GM21390 (cell line): ENCODE results near the gene PATZ1.
"Not testable (repeated sequence)": the region's sequence is repeated elsewhere in the genome, so short reads cannot be mapped to it uniquely, and the experiment has no call there.

Source experiments
- ATAC-seq: cut with Tn5 transposase; IDR thresholded peaks from one replicate; pipeline ENCODE4 v1.9.1; 2021; ENCODE audit not compliant: unreplicated experiment

PATZ1 gene, protein sequence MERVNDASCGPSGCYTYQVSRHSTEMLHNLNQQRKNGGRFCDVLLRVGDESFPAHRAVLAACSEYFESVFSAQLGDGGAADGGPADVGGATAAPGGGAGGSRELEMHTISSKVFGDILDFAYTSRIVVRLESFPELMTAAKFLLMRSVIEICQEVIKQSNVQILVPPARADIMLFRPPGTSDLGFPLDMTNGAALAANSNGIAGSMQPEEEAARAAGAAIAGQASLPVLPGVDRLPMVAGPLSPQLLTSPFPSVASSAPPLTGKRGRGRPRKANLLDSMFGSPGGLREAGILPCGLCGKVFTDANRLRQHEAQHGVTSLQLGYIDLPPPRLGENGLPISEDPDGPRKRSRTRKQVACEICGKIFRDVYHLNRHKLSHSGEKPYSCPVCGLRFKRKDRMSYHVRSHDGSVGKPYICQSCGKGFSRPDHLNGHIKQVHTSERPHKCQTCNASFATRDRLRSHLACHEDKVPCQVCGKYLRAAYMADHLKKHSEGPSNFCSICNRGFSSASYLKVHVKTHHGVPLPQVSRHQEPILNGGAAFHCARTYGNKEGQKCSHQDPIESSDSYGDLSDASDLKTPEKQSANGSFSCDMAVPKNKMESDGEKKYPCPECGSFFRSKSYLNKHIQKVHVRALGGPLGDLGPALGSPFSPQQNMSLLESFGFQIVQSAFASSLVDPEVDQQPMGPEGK

DNA sequence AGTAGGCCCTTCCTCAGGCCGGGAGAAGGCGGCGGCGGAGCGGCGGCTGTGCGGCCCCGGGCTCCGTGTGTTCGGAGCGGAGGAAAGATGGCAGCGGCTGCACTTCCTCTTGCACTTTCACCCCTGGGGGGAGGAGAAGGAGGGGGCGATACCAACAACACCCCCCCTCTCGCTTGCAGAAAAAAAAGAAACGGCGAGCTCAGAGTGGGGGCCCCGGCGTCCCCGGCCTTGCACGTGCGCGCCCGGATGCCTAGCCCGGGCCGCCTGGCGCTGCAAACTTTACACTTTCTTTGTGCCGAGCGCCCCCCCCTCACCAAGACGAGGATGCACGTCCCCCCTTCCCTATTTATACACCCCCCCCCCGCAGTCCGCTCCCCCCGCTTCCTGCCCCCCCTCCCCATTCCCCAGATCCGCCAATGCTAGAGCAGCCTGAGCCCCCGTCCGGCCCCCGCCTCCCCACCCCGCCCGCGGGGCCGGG is at the start of gene PATZ1:
Gene PATZ1 (minus strand): TSS at position 92 of the 478 bp plus-strand sequence. CDS start 744 bp downstream, outside the sequence.
- ATAC-seq: peak; percentile 27

DNA sequence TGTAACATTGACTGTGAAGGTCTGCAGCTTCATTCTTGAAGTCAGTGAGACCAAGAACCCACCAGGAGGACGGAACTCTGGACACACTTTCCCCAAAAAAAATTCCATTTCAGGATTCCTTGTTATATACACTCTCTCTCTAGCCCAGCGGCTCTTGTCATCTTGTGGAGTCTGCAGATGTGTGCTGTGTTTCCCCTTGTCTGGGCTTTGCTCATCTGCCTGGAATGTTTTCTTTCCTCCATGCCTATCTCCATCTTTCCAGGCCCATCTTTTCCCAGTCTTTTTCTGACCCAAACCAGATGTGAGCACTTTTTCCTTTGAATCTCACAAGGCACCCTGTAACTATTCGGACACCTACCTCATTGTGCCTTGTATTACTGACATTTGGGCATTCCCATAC is 48.2 kb upstream of the PATZ1 start:
- no peak for ATAC-seq

DNA sequence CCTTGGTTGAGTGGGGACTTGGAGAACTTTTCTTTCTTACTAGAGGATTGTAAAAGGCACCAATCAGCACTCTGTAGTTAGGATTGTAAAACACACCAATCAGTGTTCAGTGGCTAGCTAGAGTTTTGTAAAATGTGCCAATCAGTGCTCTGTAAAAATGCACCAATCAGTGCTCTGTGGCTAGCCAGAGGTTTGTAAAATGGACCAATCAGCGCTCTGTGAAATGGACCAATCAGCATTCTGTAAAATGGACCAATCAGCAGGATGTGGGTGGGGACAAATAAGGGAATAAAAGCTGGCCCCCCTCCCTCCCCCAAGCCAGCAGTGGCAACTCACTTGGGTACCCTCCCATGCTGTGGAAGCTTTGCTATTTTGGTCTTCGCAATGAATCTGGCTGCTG is 47.7 kb upstream of the PATZ1 start:
- ATAC-seq: no peak

DNA sequence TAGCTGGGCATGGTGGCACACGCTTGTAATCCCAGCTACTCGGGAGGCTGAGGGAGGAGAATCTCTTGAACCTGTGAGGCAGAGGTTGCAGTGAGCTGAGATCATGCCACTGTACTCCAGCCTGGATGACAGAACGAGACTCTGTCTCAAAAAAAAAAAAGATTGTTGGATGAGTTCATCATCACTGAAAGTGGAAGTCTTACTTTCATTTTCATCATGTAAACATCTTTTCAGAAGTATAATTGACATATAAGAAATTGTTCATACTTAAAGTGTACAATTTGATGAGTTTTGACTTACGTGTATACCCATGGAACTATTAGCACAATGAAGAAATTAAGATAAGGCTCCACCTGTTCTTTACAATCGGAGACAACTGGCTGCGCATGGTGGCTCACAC is 32.5 kb upstream of the PATZ1 start:
- not testable (repeated sequence) for ATAC-seq

DNA sequence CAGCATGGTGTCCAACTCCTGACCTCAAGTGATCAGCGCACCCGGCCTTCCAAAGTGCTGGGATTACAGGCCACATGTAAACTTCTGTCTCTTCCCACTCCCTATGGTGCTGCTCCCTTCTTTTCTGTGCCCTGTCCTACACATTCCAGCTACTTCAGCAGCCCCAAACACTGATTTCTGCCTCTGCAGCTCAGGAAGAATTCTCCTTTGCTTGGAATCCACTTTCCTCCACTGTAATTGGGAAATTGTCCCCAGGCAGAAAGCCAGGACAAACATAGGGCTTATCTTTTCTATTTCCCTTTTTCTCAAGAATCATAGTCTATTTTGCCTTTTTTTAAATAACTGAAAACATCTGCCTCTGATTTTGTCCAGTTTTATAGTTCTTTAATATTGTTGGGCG is 32.0 kb upstream of the PATZ1 start:
- no peak for ATAC-seq

DNA sequence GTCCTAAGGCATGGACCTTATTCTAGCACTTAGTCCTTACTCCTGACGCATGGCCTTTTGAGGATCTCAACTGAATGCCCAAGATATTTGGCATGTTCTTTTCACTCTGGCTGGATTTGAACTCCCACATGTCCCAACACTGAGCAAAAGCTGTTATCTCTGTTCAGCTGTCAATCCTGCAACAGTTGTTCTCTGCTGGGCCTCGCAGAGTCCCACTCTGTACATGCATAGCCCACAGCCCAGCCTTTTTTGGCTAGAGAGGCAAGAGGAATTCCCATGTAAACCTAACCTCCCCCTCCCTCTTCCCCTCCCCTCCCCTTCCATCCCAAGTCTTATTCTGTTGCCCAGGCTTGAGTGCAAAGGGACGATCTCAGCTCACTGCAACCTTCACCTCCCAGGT is 31.5 kb upstream of the PATZ1 start:
- ATAC-seq: no peak

DNA sequence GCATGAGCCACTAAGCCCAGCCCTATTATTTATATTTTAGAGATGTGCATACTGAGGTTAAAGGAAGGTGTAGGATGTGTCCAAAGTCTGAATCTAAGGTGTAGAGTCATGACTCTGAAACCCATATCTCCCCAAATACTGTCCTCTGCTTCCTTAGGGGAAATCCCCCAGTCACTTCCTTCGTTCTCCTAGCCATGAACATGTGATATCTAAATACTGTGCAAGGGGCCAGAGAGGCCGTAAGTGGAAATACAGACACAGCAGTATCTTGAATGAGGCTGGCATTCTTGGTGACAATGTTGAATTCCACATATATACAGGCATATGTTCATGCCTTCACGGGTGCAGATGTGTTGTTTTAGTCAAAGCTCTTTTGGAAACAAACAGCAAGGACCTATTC is 21.3 kb upstream of the PATZ1 start:
- ATAC-seq: no peak

DNA sequence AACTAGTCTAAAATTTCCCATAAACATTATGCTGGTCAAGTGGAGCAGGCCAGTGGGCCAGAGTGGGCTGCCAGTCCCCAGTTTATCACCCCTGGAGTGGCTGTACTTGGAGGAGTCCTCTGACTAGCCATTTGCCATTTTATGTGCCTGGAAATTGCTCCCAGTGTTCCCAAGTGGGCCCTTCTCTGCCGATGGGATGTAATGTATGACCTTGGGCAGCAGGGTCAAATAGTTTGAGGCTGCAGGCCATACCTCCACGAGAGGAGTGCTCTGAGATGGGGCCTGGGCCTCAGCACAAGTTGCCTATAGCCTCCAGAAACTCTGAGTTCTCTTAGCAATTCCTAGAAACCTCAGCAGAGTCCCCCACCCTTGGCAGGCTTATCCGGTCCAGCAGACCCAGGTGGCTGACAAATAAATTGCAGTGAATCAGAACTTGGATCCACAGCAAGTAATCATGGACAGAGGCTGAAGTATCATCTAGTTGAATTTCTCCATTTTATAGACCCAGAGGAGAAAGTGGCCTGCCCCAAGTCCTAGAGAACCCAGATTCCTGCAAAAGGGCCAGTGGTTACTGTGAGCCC is 17.8 kb upstream of the PATZ1 start:
- no peak for ATAC-seq

DNA sequence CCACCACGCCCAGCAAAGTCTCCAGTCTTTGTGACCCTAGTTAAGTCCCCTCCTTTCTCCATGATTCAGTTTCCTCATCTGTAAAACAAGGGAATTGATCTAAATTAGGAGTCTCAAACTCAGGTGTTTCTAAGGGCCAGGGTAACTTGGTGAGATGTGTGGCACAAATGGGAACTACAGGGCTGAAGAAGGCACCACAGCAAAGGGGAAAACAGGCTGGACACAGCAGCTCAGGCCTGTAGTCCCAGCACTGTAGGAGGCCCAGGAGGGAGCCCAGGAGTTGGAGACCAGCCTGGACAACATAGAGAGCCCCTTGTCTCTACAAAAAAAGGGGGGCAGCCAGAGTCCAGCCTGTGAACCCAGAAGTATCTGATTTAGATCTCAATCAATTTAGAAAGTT is 15.6 kb upstream of the PATZ1 start:
- ATAC-seq: no peak

DNA sequence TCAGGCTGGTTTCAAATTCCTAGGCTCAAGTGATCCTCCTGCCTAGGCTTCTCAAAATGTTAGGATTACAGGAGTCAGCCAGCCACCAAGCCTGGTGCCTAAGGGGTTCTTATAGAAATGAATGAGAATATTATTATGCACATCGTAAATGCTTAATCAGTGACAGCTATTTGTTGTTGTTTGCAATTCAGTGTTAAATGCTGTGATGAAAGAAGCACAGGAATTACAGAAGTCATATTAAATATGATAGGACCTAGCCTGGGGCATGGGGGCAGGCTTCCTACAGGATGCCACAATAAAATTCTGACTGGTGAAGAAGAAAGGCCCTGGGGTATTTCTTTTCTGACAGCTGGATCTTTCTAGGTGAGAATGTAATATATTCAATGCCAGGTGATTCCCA is 13.9 kb upstream of the PATZ1 start:
- ATAC-seq: no peak

DNA sequence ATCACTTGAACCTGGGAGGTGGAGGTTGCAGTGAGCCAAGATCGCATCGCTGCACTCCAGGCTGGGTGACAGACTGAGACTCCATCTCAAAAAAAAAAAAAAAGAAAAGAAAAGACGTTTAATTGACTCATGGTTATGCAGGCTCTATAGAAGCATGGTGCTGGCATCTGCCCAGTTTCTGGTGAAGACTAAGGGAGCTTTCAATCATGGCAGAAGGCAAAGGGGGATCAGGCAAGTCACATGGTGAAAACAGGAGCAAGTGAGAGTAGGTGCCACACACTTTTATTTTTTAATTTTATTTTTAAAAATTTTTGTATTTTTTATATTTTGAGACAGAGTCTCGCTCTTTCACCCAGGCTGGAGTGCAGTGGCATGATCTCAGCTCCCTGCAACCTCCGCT is 8.4 kb upstream of the PATZ1 start:
- ATAC-seq: no peak

DNA sequence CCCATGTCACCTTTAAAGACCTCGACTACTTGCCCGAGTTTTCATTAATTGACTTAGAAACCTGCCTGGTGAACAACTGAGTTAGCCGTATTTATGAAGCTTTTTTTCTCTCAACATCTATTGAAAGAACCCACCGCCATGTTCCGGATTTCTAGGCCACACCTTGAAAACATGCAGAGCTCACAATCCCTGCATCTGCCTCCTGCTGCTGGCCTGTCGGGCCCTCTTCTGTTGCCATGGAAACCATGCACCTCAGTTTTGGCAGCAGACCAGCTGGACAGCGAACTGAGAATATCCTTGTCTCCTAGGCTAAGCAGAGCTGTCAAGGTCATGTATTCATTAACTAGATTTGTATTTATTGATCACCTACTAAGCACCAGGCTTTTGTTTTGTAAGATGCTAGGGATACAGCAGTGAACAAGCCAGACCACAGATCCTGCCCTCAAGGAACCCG is 4.3 kb upstream of the PATZ1 start:
- ATAC-seq: no peak

DNA sequence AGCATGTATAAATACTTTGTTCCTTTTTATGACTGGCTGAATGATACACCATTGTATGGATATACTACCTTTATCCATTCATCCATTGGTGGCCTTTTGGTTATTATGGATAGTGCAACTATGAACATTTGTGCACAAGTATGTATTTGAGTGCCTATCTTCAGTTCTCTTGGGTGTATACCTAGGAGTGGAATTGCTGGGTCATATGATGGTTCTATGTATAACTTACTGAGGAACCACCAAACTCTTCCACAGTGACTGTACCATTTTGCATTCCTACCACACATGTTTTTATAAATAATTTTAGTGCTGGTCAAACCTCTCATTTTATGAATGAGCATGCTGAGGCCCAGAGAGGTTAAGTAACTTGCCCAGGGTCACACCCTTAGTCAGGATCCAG is 3.8 kb upstream of the PATZ1 start:
- no peak for ATAC-seq

DNA sequence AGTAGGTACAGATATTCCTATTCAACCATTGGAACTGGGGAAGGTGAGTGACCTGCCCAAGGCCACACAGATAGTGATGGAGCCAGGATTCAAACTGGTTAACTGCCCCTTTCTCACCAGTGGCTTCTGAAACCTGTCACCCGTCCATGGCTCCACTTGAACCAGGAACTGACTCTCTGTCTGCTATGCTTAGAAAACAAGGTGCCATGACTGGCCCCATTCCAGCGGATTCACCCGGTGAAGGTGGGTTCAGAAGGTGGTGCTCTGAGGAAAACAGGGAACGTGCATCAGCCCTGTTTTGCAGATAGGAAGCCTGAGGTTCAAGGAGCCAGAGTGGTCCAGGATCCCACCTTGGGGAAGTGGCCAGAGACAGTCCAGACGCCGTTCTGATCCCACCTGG is 2.6 kb upstream of the PATZ1 start:
- ATAC-seq: no peak

DNA sequence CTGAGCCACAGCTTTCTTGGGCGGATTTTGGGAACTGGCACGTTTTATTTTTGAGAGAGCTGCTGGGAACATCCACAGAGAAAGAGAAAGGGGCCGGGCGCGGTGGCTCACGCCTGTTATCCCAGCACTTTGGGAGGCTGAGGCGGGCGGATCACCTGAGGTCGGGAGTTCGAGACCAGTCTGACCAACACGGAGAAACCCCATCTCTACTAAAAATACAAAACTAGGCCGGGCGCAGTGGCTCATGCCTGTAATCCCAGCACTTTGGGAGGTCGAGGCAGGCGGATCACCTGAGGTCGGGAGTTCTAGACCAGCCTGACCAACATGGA is 1.8 kb upstream of the PATZ1 start:
- not testable (repeated sequence) for ATAC-seq

DNA sequence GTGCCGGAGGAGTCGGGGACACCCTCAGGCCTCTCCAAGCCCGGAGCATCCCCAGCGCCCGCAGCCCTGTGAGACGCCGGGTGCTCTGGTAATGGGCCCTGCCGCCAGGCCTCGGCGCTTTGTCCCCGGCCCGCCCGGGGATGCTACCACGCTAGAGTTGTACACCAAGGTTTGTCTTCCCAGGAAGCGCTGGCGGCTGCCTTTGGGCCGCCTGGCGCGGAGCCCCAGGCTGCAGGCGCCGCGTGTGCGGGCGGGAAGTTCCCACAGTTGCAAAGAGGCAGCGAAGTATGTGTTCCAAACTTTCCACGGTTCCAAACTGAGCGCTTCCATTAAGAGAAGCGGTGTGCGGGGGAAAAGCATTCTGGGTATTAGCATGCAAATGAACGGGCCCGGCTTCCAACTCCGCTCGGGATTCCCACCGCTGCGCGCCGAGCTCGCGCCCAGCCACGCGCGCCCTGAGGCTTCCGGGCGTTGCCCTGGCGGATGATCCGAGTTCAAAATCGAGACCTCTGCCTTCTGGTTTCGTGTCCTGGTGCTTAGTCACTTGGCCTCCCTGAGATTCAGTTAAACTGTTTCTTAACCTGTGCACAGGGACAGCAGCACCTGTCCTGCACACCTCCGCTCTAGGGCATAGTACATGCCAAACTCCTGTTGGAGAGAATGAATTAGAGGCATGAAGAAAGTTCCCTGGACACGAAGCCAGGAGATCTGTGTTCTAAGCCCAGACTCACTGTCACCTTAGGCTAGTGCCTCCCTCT is 1.3 kb upstream of the PATZ1 start:
- ATAC-seq: no peak

DNA sequence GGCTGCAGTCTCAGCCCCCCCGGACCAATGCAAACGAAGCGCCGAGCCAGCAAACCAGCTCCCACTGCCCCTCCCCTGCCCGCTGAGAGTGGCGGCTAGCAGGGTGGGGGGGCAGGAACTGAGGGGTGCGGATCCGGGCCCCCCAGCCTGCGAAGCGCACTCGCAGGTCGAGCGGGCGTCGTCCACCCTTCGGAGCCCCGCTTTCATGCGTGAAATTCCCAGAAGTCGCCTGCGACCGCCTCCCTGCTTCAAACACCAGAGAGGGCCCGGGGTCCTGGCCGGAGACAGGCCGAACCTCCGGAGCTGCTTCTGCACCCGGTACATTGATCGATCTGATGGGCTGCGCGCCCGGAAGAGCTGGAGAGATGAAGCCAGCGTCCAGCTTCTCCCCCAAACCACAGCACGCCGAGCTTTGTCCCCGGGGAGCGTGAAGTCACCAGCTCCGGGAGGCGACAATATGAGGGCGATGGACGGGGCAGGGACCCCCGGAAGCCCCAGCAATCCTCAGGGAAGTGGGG is 646 bp upstream of the PATZ1 start:
- ATAC-seq: no peak

DNA sequence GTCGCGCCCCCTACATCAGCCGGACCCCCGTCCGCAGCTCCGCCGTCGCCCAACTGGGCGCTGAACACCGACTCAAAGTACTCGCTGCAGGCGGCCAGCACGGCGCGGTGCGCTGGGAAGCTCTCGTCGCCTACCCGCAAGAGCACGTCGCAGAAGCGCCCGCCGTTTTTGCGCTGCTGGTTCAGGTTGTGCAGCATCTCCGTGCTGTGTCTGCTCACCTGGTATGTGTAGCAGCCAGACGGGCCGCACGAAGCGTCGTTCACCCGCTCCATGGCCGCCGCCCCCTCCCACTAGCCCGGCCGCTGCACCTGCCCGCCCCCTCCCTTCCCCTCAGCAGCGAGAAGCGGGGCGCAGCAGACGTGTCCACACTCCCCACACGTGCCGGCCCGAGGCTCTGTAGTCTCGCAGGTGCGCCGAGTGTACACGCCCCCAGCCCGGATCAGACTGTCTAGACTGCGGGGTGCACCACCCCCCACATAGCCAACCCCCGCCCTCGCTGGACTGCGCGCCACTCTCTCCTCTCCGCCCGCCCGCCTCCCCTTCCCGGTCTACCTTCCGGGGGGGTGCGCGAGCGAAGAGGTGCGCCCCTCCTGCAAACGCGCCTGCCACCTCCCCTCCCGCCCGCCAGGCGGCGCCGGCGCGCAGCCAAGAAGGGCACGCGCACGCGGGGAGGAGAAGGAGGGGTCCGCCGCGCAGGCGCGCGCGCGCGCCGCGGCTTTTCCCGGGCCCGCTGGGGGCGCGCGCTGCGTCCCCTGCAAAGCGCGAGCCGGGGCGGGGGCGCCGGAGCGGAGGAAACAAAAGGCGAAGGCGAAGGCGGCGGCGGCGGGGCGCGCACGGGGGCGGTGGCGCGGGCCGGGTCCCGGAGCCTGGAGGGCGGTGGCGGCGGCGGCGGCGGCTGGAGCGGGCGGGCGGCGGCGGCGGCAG is 553 bp downstream of the PATZ1 start:
- ATAC-seq: peak; percentile 35

DNA sequence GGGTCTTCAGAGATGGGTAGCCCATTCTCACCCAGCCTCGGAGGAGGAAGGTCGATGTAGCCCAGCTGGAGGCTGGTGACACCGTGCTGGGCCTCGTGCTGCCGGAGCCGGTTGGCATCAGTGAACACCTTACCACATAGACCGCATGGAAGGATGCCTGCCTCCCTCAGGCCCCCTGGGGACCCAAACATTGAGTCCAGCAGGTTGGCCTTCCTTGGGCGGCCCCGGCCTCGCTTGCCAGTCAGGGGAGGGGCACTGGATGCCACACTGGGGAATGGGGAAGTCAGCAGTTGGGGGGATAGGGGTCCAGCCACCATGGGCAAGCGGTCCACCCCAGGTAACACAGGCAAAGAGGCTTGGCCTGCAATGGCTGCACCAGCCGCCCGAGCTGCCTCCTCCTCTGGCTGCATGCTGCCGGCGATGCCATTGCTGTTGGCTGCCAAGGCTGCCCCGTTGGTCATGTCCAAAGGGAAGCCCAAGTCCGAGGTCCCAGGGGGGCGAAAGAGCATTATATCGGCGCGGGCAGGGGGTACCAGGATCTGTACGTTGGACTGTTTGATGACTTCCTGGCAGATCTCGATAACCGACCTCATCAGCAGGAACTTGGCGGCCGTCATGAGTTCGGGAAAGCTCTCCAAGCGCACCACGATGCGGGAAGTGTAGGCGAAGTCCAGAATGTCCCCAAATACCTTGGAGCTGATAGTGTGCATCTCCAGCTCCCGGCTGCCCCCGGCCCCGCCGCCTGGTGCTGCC is 1.4 kb downstream of the PATZ1 start:
- no peak for ATAC-seq

DNA sequence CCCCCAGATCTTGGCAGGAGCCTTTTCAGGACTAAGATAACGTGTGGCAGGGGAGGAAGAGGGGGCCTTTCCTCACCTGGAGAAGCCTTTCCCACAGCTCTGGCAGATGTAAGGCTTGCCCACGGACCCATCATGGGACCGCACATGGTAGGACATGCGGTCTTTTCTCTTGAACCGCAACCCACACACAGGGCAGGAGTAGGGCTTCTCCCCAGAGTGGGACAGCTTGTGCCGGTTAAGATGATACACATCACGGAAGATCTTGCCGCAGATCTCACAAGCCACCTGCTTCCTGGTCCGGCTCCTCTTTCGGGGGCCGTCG is 1.9 kb downstream of the PATZ1 start:
- ATAC-seq: no peak
